Activated gamma-delta T cell treated with anti-CD3 and anti-CD28 coated beads, Interleukin-2, amount 50 U/mL, for 16 hours (primary cell): ENCODE data around the gene OS9.
A peak's percentile ranks its signal among the peaks of the same experiment; 100 is the strongest.

Experiments
- DNase-seq: peaks from one replicate; pipeline ENCODE4 v3.0.0-alpha.2; 2020; ENCODE audit warnings: low read depth

The OS9 gene

DNA sequence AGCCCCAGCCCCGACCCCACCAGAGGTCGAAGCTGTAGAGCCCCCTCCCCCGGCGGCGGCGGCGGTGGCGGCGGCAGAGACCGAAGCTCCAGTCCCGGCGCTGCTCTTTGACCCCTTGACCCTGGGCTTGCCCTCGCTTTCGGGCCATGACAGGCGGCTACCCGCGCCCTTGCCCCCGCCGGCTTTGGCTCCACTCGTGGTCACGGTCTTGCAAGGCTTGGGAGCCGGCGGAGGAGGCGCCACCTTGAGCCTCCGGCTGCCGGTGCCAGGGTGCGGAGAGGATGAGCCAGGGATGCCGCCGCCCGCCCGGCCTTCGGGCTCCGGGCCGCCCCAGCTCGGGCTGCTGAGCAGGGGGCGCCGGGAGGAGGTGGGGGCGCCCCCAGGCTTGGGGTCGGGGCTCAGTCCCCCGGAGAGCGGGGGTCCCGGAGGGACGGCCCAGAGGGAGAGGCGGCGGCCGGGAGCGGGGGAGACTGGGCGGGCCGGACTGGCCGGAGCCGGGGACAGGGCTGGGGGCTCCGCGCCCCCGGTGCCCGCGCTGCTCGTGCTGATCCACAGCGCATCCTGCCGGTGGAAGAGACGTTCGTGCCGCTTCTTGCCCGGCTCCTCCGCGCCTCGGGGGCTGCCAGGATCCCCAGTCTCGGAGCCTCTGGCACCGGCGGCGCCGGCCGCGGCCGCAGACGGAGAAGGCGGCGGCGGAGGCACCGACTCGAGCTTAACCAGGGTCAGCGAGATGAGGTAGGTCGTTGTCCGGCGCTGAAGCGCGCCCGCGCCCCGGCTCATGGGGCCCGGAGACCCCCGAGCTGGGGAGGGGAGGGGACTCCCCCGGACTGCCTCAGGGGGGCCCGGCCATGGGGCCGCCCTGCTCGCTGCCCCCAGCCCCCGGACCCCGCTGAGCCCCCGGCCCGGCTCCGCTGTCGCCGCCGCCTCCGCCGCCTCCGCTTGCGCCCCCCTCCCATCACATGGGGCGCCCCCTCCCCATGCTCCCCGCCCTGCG, 43.8 kb downstream of the OS9 start:
- no peak for DNase-seq

DNA sequence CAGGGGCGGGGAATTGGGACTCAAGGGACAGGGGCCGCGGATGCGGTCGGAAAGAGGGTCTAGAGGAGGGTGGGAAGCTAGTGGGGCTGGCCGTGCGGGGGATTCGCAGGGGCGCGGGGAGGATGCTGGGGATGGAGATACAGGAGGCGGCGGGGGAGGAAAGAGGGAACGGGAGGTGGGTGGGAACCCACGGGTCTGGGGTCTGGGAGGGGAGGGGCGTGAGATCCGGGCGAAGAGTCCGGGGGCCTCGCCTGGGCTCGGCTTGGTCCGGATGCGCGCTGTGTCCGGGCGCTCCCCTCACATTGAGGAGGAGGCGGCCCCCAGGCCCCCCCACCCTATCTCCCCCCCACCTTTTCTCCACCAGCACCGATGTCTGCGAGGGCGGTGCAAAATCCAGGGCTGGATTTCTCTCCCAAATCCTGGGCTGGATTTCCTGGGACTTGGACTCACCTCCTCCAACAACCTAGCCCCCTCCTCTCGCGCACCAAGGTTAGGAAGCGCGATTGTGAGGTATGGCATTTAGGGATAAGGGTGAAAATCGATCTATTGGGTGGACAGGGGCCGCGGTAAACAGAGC, 44.8 kb downstream of the OS9 start, which contains the start of gene AGAP2:
Gene AGAP2 (minus strand): TSS at position 82 of the 577 bp plus-strand sequence. CDS start 496 bp downstream, outside the sequence.
- DNase-seq: no peak

DNA sequence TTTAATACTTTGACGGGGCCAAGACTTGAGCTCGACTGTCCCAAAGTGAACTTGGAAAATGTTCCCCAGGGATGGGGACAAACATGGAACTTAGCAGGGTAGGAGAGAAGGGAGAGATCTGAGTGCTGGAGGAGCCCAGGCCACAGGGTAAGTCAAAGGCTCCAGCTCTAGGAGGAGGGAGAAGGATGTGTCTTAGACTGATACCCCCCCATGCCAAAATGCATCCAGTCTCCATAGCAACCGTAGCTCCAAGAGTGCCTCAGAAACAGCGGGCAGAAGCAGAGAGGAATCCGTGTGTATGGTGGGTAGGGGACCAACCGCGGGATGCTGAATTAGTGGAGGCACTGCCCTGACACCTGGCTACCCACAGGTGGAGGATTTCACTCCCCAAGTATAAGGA, 45.5 kb downstream of the OS9 start:
- no peak for DNase-seq

DNA sequence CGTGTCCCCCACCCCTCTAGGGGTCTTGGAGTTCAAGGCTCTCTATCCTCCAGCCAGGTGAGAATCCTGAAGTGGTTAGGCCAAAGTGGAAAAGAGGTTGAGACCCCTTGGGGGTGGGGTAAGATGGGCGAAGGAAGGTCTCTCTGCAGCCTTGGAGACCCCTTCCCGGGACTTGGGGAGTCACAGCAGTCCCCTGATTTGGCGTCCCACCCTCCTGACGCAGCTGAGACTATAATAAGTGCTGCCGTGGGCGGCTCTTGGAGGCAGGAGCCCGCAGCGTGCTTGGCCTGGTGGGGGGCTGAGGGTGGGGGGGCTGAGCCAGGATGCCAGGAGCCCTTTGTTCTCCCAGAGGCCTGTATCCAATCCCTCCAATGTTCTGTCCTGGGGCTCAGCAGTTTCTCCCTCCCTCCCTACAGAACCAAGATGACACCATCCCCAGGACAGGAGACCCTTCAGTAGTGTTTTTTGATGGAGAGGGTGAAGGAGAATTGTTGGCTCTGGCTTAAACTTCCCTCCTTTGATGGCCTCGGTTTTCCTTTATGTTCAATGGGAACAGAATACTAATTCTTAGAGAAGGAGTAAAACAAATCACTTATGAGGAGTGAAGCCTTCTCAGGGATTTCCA, 46.1 kb downstream of the OS9 start:
- no peak for DNase-seq

DNA sequence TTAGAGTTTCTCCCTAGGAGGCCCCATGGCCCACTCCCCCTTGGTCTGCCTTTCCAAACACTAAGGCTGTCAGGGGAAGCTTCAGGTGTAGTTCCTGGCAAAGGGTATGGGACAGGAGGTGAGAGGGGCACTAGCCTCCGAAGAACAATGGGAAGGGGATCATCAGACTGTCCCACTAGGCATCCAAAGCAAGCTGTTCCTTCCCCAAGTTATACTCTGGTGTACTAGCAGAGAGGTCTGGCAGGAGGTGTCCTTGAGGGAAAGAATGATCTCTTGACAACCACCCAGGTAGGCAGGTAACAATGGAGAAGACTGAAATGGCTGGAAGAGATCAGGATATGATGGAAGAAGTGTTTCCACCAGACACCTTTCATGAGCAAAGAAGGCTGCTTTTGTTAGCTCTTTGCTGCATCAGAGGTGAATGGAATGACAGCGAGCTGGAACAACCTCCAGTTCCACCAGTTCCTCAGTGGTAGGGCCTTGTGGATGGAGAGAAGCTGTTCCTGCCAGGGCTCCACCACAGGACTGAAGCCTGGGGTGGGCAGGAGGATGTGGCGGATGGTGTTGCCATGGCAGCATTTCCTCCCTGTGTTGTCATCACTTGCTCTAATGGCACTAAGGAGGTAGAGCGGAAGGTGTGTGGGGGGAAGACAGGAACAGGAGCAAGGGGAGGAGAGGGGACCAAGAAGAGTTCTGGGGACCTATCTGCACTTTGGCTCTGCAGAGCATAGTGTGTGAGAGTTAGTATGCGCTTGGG, 46.9 kb downstream of the OS9 start:
- DNase-seq: peak; percentile 73

DNA sequence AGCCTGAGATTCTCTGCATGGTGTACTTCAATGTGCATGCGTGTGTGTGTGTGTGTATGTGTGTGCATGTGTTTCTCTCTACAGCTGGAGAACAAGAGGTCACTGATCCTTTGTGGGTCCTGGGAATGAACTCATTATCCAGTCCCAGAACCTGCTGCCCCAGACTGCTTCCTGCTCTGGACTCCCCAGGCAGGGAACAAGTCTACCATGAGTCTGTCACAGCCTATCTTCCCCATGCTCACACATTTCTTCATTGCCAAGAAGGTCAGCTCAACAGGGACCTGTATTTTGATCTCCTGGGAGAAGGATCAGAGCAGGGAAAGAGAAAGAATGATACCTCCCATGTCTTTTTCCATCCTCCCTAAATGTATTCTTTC, 47.5 kb downstream of the OS9 start:
- no peak for DNase-seq

DNA sequence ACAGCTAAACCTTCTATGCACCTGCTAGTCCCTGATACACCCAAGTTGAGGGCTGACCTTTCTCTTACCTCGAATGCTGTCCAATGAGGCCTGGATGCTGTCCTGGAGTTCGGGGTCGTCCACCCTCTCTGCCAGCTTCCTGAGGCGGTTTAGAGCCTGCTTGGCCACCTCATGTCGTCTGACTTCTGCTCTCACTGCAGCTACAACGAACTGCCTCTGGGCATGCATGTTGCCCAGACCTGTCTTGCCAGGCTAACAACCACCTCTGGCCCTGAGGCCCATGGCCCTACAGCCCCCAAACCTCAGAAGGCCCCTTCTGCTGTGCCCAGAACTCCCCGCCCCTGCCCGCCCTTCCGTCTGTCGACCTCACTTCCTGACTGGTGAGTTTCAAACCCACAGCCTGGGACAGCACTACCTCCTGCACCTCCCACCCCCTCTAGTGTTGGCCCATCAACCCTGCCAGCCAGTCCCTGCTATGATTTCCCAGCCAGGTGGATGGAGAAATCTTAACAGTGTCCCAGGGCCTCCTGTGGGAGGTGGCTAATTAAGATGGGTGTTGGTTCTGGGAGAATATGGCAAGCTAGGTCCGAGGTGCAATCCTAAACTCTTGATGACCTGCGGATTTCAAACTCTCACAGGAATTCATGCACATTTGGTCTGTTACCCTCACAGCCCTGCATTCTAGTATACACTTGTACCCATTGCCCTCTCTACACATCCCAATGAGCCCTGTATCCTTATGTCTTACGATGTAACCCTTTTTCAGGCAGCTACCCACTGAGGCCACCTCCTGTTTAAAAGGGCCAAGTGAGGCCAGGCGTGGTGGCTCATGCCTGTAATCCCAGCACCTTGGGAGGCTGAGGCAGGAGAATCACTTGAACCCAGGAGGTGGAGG, 48.2 kb downstream of the OS9 start:
- DNase-seq: peak; percentile 74

DNA sequence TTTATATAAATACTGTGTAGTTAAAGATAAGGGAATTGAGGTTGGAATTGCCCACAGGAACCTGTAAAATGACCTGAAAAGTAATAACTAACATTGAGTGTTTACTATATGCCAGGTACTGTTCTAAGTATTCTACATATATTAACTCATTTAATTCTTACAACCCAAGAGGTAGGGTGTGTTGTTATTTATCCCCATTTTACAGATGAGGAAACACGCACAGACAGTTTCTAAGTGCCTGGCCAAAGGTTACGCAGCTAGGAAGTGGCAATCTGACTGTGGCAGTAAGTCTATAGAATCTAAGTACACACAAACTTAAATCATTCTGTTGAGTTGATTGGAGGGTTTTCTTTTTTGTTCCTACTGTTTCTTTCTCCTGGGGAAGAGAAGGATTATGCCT, 49.8 kb downstream of the OS9 start:
- DNase-seq: no peak

DNA sequence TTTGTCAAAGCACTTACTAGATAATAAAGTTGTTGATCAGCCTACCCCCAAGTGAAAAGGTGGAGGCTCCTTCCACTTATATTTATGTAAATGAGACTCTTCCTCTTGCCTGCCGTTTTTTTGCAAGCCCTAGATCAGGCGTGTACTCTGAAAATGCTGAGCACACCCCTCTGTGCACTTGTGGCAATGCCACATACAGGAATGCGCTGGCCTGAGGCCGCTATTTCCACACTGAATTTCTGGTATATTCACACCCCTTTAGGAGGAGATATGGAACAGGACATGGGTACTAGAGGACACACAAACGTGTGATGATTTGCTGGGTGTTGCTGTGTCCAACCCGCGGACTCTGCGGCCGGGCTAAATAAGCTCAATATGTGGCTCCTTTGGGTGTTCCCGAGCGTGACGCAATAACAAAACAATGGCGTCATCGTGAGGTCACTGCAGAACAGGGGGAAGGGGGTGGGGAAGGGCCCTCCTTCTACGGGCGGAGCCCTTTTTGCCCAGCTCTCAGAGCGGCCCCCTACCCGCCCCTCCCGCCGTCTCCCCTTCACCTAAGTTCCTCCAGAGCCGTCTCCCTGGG, 50.4 kb downstream of the OS9 start:
- DNase-seq: peak; percentile 48

DNA sequence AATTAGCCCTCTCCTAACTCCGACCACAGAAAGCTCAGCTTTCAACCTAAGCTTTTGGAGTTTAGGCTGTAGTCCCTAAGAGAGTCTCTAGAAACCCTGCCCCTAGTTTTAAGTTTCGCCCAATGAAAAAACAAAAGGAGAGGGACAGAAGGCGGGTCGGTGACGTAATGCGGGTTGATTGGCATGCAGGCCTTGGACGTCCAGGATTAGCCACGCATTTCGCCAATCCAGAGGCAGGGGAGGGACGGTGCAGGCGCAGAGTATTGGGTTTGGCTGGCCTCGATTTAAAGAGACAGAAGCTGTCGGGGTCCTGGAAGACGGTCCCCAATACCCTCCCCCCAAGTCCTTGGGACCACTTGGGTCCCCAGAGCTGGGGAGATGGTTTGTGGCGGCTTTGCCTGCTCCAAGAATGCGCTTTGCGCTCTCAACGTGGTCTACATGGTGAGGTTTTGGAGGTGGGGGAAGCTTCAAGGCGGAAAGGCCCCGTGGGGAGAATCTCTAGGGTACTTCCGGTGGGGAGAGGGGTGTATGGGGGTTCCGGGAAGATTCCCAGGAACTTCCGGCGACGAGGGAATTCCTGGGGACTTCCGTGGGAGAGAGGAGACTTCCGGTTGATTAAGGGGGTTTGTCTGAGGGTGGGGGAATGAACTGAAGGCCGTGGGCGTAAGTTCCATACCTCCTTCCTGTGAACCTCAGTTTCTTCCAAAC, 51.0 kb downstream of the OS9 start, which contains the start of gene TSPAN31:
Gene TSPAN31 (plus strand): TSS at position 263 of the 708 bp plus-strand sequence. CDS start 116 bp downstream, at position 379.
- peak; percentile 90 for DNase-seq

DNA sequence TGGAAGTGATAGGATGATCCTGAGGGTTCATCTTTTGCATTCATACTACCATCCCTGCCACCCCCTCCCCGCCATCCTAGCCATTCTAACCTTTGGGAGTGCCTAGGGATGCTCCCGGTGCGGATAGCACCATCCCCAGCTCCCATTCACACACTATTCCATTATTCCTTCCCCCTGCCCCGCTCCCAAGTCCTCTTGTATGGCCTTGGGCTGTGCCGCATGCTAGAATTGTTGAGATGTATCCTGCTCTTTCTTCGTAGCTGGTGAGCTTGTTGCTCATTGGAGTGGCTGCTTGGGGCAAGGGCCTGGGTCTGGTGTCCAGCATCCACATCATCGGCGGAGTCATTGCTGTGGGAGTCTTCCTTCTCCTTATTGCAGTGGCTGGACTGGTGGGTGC, 51.6 kb downstream of the OS9 start:
- DNase-seq: no peak

DNA sequence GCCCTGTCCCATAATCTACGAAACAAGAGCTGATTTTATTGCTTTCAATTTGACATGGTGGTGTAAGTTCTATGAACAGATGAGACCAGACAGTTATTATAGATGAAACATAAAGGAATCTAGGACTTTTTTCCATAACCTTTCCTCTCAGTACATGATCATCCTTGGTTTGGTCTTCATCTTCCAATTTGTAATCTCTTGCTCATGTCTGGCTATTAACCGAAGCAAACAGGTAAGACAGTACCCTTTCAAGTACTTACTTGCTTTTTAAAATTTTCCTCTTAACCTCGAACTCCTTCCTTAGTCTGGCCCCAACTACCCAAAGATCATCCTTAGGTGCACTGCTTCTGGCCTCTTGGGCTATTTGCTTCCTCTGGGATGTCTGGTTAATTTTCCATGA, 52.1 kb downstream of the OS9 start:
- DNase-seq: no peak

DNA sequence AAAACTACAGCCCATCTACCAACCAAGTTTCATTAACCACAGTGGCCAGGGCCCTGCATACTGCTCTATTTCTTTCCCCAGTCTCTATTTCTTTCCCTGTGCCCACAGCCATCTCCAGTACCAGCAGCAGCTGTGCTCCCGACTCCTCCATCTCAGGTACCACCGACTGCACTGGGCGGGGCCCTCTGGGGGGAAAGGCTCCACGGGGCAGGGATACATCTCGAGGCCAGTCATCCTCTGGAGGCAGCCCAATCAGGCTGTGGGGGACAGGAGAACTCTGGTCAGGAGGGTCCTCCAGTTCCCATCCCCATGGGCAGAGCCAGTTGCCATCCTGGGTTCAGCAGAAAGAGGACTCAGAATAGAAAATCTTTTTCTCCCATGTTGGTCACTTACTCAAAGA, 55.1 kb downstream of the OS9 start:
- DNase-seq: no peak

DNA sequence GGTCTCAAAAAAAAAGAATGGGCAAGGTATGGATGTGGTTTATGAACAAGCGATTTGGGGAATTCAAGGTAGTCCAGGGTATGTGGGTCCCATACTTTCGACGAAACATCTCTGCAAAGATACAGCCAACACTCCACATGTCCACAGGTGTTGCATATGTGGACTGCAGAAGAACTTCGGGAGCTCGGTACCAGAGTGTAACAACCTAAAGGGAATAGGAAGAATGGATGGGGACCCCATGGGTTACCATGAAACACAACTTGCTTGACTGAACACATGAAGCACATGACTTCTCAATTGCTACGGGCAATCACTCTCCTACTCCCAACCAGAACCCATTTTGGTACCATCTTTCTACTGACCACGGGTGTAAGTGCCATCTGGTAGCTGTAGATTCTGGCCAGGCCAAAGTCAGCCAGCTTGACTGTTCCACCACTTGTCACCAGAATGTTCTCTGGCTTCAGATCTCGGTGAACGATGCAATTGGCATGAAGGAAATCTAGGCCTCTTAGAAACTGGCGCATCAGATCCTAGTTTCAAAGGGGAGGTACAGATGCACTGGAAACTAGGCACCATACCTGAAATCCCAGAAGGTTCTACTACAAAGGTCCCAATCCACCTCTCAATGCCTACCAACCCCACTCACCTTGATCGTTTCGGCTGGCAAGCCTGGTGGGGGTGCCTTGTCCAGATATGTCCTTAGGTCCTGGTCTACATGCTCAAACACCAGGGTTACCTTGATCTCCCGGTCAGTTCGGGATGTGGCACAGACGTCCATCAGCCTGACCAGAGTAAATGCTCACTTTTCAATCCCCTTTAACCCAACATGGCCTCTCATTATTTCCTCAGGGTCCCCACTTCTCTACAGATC, 56.9 kb downstream of the OS9 start:
- no peak for DNase-seq

DNA sequence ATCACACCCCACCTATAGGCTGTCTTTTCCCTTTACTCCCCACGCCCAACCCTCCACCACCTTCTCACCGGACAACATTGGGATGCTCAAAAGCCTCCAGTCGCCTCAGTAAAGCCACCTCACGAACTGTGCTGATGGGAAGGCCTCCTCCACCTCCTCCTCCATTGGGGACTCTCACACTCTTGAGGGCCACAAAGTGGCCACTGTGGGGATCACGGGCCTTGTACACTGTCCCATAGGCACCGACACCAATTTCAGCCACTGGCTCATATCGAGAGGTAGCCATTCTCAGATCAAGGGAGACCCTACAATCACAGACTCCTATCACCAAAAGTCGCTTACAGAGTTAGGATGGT, 57.5 kb downstream of the OS9 start:
- no peak for DNase-seq

DNA sequence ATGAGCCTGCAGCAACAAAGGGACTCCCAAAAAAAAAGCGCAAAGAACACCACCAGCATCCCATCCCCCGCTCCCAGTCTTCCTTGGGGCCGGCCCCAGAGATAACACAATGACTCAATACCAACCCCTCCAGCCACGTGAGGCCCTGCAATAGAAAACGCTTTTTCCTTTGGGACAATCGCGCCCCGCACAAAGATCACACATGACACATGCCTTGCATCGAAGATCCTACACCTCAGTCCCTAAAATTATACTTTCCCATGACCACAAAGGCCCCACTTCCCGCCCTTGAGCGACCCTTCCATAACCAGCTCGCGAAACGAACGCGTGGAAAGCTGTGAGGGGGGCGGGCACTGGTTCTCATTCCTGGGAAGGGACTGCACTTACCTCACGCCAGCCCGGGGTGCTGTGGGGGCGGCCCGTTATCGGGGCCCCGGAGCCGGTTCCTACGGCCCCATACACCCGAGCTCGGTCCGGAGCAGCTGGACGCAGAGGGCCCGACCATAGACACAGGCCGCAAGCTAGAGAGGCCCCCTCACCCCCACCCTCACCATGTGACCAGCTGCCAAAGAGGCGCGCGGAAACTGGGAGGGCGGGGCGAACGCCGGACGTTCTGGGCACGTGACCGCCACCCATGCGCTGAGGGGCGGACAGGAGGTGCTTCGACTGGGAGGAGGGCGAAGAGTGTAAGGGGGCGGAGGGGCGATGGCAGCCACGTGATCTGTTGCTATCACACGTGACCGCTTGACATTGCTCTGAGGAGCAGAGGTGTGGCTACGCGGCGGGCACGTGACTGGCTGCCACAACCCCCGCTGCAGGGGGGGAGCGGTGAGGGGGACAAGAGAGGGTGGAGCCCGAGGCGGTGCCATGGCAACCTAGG, 58.1 kb downstream of the OS9 start, which contains the start of gene CDK4:
Gene CDK4 (minus strand): TSS at position 523 of the 880 bp plus-strand sequence. CDS start 593 bp downstream, outside the sequence.
- DNase-seq: peak; percentile 97

DNA sequence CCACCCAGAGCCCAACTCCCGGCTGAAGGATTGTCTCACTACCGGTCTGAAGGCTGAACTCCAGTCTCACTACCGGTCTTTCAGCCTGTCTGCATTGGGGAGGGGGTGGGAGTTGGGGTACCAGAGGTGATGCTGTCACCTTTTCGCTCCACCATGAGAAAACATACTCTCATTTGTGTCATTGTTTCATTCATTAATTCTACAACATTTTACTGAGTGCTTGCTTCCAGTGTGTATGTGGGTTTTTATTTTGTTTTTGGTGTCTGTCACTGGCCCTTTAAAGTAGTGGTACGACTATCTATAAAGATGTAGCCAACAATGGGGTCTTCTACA, 58.7 kb downstream of the OS9 start:
- no peak for DNase-seq

DNA sequence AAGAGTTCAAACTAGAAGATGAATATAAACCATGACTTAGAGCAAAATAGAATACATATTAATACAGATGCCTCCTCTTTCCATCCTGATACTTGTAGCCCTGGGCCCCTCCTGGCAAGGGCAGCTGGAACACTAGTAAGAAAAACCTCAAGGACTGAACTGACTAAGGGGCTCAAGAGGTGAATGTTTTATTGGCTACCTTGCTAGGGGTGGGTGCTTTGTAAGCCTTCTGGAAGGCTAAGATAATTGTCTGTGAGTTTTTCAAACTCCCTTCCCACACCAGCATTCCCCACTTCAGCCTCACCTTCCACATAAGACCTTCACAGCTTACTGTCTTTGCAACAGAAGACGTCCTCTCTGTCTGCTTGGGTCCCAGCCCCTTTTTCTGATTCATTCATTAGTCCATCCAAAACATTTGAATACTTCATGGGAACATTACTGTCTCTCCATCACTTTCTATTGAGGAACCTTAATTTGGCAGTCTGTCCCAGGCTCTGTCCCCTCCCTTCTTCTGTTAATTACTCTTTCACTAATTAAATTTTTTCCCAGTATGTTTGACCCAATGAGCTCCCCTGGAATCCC, 59.9 kb downstream of the OS9 start:
- no peak for DNase-seq
